ENCODE measurements around the gene EXD1. TPM values are rescaled to one million over a fixed set of nuclear protein-coding genes. Genes with fewer than 3 reads are reported as not detected.

Gene EXD1
- total RNA-seq, 1 experiment from 2014 or later, result 0.37 TPM

GRCh38 chr15:41199470-41199869 is 31.1 kb downstream of the EXD1 start:
- TF ChIP-seq CTCF (IDR thresholded peaks at IDR 0.05; ENCODE audit: unreplicated experiment), result no peak
- CTCF ChIA-PET, result interaction anchor here (0.9 to 1.2 kb wide), 2 partner anchors 12 to 15 kb away, joined by 3 read pairs; no protein-coding TSS in a partner anchor

DNA sequence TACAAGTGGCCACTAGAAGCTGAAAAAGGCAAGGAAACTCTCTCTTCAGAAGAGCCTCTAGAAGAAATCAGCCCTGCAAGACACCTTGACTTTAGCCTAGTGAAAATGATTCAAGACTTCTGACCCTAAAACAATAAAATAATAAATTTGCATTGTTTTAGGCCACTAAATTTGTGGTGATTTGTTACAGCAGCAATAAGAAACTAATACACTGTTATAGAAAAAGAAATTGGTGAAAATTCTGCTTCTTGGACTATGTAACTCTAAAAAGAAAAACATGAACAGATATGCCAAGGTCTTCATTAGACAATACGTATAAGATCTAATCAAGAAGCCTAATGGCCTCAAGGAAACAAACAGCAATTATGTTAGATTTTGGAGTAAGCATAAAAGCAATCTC is 36.1 kb downstream of the EXD1 start:
- Mint-ChIP-seq H3K9me3 (ENCODE audit: unreplicated experiment) (no peaks in the 10 kb centered on the region), H3K36me3 (ENCODE audit: insufficient read depth, unreplicated experiment) (no peaks in the 10 kb centered on the region), H3K4me3 (ENCODE audit: unreplicated experiment) (no peak overlapping the region), H3K4me1 (ENCODE audit: insufficient read depth, unreplicated experiment) (no peaks in the 10 kb centered on the region), H3K27me3 (ENCODE audit: insufficient read depth, unreplicated experiment) (no peaks in the 10 kb centered on the region), H3K27ac (ENCODE audit: low read depth, unreplicated experiment) (no peak overlapping the region)
- no TSS peak for BruUV-seq (replicated peaks)
- intact Hi-C loops (cut with micrococcal nuclease), result no loop called here
- no peak for TF ChIP-seq CTCF (IDR thresholded peaks at IDR 0.05; ENCODE audit: unreplicated experiment)
- ChIA-PET POLR2A (no interaction called here), CTCF (interaction anchor here (0.6 to 1.3 kb wide), 3 partner anchors 9 to 14 kb away, joined by 3 to 5 read pairs (median 3); no protein-coding TSS in a partner anchor)
- DNase-seq (ENCODE audit: unreplicated experiment), result no peak

More at GRCh38 chr15:41199470-41199869, 31.1 kb downstream of the EXD1 start:
- Mint-ChIP-seq H3K27me3 (ENCODE audit: insufficient read depth, unreplicated experiment) (no peaks in the 10 kb centered on the region), H3K4me1 (ENCODE audit: insufficient read depth, unreplicated experiment) (no peaks in the 10 kb centered on the region), H3K27ac (ENCODE audit: low read depth, unreplicated experiment) (no peak overlapping the region), H3K4me3 (ENCODE audit: unreplicated experiment) (no peak overlapping the region), H3K36me3 (ENCODE audit: insufficient read depth, unreplicated experiment) (no peaks in the 10 kb centered on the region), H3K9me3 (ENCODE audit: unreplicated experiment) (no peaks in the 10 kb centered on the region)
- POLR2A ChIA-PET, result interaction anchor here (1.1 kb wide), 1 partner anchor 14 kb away, joined by 4 read pairs; no protein-coding TSS in a partner anchor
- no TSS peak for BruUV-seq (replicated peaks)
- DNase-seq (ENCODE audit: unreplicated experiment), result no peak
- intact Hi-C loops (cut with micrococcal nuclease), result no loop called here

GRCh38 chr15:41183581-41183980 is 47.0 kb downstream of the EXD1 start:
- Mint-ChIP-seq H3K27ac (ENCODE audit: low read depth, unreplicated experiment) (no peak overlapping the region), H3K27me3 (ENCODE audit: insufficient read depth, unreplicated experiment) (no peaks in the 10 kb centered on the region)
- CTCF ChIA-PET, result interaction anchor here (0.6 to 3.3 kb wide), 14 partner anchors 8 to 289 kb away, joined by 3 to 76 read pairs (median 4); partner anchors contain the start of gene VPS18

GRCh38 chr15:41182266-41182665 is 48.3 kb downstream of the EXD1 start:
- H3K4me3 Mint-ChIP-seq (ENCODE audit: unreplicated experiment), result no peak overlapping the region
- H3K27me3 Mint-ChIP-seq (ENCODE audit: insufficient read depth, unreplicated experiment), result no peaks in the 10 kb centered on the region
- intact Hi-C loops (cut with micrococcal nuclease), result no loop called here
- no peak overlapping the region for H3K27ac Mint-ChIP-seq (ENCODE audit: low read depth, unreplicated experiment)
- no peaks in the 10 kb centered on the region for H3K36me3 Mint-ChIP-seq (ENCODE audit: insufficient read depth, unreplicated experiment)
- ChIA-PET POLR2A (interaction anchor here (0.9 kb wide), 1 partner anchor 133 kb away, joined by 3 read pairs; no protein-coding TSS in a partner anchor), CTCF (interaction anchor here (0.6 to 1.0 kb wide), 4 partner anchors 200 to 582 kb away, joined by 3 to 4 read pairs (median 3); no protein-coding TSS in a partner anchor)
- no peak for DNase-seq (ENCODE audit: unreplicated experiment)
- TF ChIP-seq CTCF (IDR thresholded peaks at IDR 0.05; ENCODE audit: unreplicated experiment), result no peak
- no peaks in the 10 kb centered on the region for H3K4me1 Mint-ChIP-seq (ENCODE audit: insufficient read depth, unreplicated experiment)
- H3K9me3 Mint-ChIP-seq (ENCODE audit: unreplicated experiment), result no peaks in the 10 kb centered on the region
- no TSS peak for BruUV-seq (replicated peaks)

More at GRCh38 chr15:41183581-41183980, 47.0 kb downstream of the EXD1 start:
- no peaks in the 10 kb centered on the region for H3K4me1 Mint-ChIP-seq (ENCODE audit: insufficient read depth, unreplicated experiment)
- intact Hi-C loops (cut with micrococcal nuclease), result no loop called here
- POLR2A ChIA-PET, result interaction anchor here (1.3 to 2.6 kb wide), 2 partner anchors 67 to 280 kb away, joined by 4 to 11 read pairs; partner anchors contain the start of gene INO80
- DNase-seq (ENCODE audit: unreplicated experiment), result no peak
- no TSS peak for BruUV-seq (replicated peaks)
- no peaks in the 10 kb centered on the region for H3K36me3 Mint-ChIP-seq (ENCODE audit: insufficient read depth, unreplicated experiment)
- no peaks in the 10 kb centered on the region for H3K9me3 Mint-ChIP-seq (ENCODE audit: unreplicated experiment)
- H3K4me3 Mint-ChIP-seq (ENCODE audit: unreplicated experiment), result no peak overlapping the region
- TF ChIP-seq CTCF (IDR thresholded peaks at IDR 0.05; ENCODE audit: unreplicated experiment), result no peak
